ENCODE data around the gene ANKRD36C. TPM values are rescaled to one million over a fixed set of nuclear protein-coding genes. Genes with fewer than 3 reads are reported as not detected.
"Not testable (repeated sequence)": the region's sequence is repeated elsewhere in the genome, so short reads cannot be mapped to it uniquely, and the experiment has no call there.

ANKRD36C gene
- total RNA-seq, 2 donors from 2014 or later: 18.9 to 137 TPM

- DNase-seq (ENCODE audit: low spot score); H3K27ac ChIP-seq; H3K4me1 ChIP-seq (replicated peaks); H3K9me3 ChIP-seq; H3K27me3 ChIP-seq (replicated peaks; ENCODE audit: insufficient read depth); intact Hi-C loops (cut with DNase I); H3K4me3 ChIP-seq; H3K36me3 ChIP-seq: not testable (repeated sequence)
- 78% methylated on average over 1 of the region's 1 CpG for WGBS
Measured at GRCh38 chr2:95948039-95948438, 43.6 kb downstream of the ANKRD36C start.

GRCh38 chr2:95939947-95940346, 51.7 kb downstream of the ANKRD36C start:
- WGBS: 87% methylated on average over 11 of the region's 11 CpGs

GRCh38 chr2:95930740-95931139, 60.9 kb downstream of the ANKRD36C start:
- 93% methylated on average over 3 of the region's 3 CpGs for WGBS
- H3K9me3 ChIP-seq; H3K36me3 ChIP-seq; intact Hi-C loops (cut with DNase I); DNase-seq (ENCODE audit: low spot score); H3K4me3 ChIP-seq; H3K4me1 ChIP-seq (replicated peaks); H3K27ac ChIP-seq; H3K27me3 ChIP-seq (replicated peaks; ENCODE audit: insufficient read depth): not testable (repeated sequence)

More at GRCh38 chr2:95939947-95940346, 51.7 kb downstream of the ANKRD36C start:
- H3K27me3 ChIP-seq (replicated peaks; ENCODE audit: insufficient read depth); H3K36me3 ChIP-seq; H3K27ac ChIP-seq; intact Hi-C loops (cut with DNase I); H3K9me3 ChIP-seq; H3K4me3 ChIP-seq; DNase-seq (ENCODE audit: low spot score); H3K4me1 ChIP-seq (replicated peaks): not testable (repeated sequence)

- intact Hi-C loops (cut with DNase I); DNase-seq (ENCODE audit: low spot score); H3K9me3 ChIP-seq; H3K36me3 ChIP-seq; H3K4me3 ChIP-seq; H3K27ac ChIP-seq; H3K4me1 ChIP-seq (replicated peaks); H3K27me3 ChIP-seq (replicated peaks; ENCODE audit: insufficient read depth): not testable (repeated sequence)
- WGBS: 56% methylated on average over 1 of the region's 1 CpG
Measured at GRCh38 chr2:95917007-95917406, 74.6 kb downstream of the ANKRD36C start.

- H3K9me3 ChIP-seq; H3K4me3 ChIP-seq; H3K4me1 ChIP-seq (replicated peaks); H3K27ac ChIP-seq; H3K27me3 ChIP-seq (replicated peaks; ENCODE audit: insufficient read depth); intact Hi-C loops (cut with DNase I); DNase-seq (ENCODE audit: low spot score); H3K36me3 ChIP-seq: not testable (repeated sequence)
Measured at GRCh38 chr2:95915131-95915530, 76.5 kb downstream of the ANKRD36C start.

GRCh38 chr2:95911431-95911830, 80.2 kb downstream of the ANKRD36C start:
- DNase-seq (ENCODE audit: low spot score): not testable (repeated sequence)

GRCh38 chr2:95894443-95894842, 97.2 kb downstream of the ANKRD36C start:
- H3K4me1 ChIP-seq (replicated peaks); H3K36me3 ChIP-seq; intact Hi-C loops (cut with DNase I); H3K4me3 ChIP-seq; H3K9me3 ChIP-seq; H3K27me3 ChIP-seq (replicated peaks; ENCODE audit: insufficient read depth); DNase-seq (ENCODE audit: low spot score); H3K27ac ChIP-seq: not testable (repeated sequence)
- 27% methylated on average over 2 of the region's 2 CpGs for WGBS

More at GRCh38 chr2:95911431-95911830, 80.2 kb downstream of the ANKRD36C start:
- H3K36me3 ChIP-seq; intact Hi-C loops (cut with DNase I); H3K9me3 ChIP-seq; H3K4me3 ChIP-seq; H3K4me1 ChIP-seq (replicated peaks); H3K27me3 ChIP-seq (replicated peaks; ENCODE audit: insufficient read depth); H3K27ac ChIP-seq: not testable (repeated sequence)
- 27% methylated on average over 5 of the region's 5 CpGs for WGBS

- H3K36me3 ChIP-seq, H3K27ac ChIP-seq: not testable (repeated sequence)
- WGBS: 100% methylated on average over 1 of the region's 1 CpG
Measured at GRCh38 chr2:95867929-95868328, 123.7 kb downstream of the ANKRD36C start.

GRCh38 chr2:95867047-95867677, 124.5 kb downstream of the ANKRD36C start:
- intact Hi-C loops (cut with DNase I); H3K27me3 ChIP-seq (replicated peaks; ENCODE audit: insufficient read depth); H3K4me1 ChIP-seq (replicated peaks); H3K9me3 ChIP-seq; H3K36me3 ChIP-seq; H3K27ac ChIP-seq; H3K4me3 ChIP-seq; DNase-seq (ENCODE audit: low spot score): not testable (repeated sequence)
- WGBS: no CpG with 5 or more reads among the region's 2 CpGs

More at GRCh38 chr2:95867929-95868328, 123.7 kb downstream of the ANKRD36C start:
- H3K4me3 ChIP-seq; intact Hi-C loops (cut with DNase I); H3K27me3 ChIP-seq (replicated peaks; ENCODE audit: insufficient read depth); DNase-seq (ENCODE audit: low spot score); H3K4me1 ChIP-seq (replicated peaks); H3K9me3 ChIP-seq: not testable (repeated sequence)

GRCh38 chr2:95862121-95862520, 129.5 kb downstream of the ANKRD36C start:
- DNase-seq (ENCODE audit: low spot score); intact Hi-C loops (cut with DNase I); H3K4me1 ChIP-seq (replicated peaks); H3K27ac ChIP-seq; H3K4me3 ChIP-seq; H3K27me3 ChIP-seq (replicated peaks; ENCODE audit: insufficient read depth); H3K9me3 ChIP-seq; H3K36me3 ChIP-seq: not testable (repeated sequence)
- 93% methylated on average over 3 of the region's 3 CpGs for WGBS
